Mesangial cell (primary cell): Measurements from ENCODE around the gene CCNF. TPM values are rescaled to one million over a fixed set of nuclear protein-coding genes. Genes with fewer than 3 reads are reported as not detected.

Source experiments
- total RNA-seq: library from RNA; depleted of rRNA; stranded (reverse); fragments of >200 nt; gene quantifications from 2 replicates; pipeline ENCODE4 v1.2.3, GENCODE V29; 2015

Gene CCNF, protein sequence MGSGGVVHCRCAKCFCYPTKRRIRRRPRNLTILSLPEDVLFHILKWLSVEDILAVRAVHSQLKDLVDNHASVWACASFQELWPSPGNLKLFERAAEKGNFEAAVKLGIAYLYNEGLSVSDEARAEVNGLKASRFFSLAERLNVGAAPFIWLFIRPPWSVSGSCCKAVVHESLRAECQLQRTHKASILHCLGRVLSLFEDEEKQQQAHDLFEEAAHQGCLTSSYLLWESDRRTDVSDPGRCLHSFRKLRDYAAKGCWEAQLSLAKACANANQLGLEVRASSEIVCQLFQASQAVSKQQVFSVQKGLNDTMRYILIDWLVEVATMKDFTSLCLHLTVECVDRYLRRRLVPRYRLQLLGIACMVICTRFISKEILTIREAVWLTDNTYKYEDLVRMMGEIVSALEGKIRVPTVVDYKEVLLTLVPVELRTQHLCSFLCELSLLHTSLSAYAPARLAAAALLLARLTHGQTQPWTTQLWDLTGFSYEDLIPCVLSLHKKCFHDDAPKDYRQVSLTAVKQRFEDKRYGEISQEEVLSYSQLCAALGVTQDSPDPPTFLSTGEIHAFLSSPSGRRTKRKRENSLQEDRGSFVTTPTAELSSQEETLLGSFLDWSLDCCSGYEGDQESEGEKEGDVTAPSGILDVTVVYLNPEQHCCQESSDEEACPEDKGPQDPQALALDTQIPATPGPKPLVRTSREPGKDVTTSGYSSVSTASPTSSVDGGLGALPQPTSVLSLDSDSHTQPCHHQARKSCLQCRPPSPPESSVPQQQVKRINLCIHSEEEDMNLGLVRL
- 6.6 and 63.1 TPM in 2 replicates for total RNA-seq

DNA sequence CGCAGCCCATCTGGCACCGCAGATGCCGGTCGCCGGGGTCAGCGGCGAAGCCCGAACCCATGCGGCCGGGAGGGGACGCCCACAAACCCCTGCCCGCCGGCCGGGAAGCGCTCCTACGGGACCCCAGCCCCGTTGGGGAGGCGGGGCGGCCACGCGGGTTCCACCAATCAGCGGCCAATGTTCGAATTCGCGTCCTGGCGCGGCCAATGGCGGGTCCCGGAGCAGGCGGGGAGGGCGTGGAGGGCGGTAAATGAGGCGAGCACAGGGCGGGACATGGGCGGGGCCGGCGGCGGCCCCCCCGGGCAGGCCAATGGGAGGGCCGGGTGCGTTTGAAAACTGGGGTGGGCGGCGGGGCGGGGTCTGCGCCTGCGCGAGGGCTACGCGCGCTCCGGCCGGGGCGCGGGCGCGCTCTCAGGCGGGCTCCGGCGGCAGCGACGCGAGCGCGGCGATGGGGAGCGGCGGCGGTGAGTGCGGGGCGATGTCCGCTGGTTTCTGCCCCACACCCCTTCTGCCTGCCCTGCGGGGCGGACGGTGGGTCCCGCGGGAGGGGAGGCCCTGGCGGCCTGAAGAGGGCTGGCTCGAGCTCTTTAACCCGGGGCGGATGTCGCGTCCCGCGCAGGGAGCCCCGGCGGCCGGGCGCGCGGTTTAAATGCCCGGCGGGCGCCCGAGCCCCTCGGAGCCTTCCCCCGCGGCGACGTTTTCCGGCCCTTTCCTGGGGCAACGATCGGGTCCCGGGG is at the start of gene CCNF:
TSS of gene CCNF (plus strand) at position 414 of the 737 bp plus-strand sequence. CDS start at position 449, 35 bp downstream.

DNA sequence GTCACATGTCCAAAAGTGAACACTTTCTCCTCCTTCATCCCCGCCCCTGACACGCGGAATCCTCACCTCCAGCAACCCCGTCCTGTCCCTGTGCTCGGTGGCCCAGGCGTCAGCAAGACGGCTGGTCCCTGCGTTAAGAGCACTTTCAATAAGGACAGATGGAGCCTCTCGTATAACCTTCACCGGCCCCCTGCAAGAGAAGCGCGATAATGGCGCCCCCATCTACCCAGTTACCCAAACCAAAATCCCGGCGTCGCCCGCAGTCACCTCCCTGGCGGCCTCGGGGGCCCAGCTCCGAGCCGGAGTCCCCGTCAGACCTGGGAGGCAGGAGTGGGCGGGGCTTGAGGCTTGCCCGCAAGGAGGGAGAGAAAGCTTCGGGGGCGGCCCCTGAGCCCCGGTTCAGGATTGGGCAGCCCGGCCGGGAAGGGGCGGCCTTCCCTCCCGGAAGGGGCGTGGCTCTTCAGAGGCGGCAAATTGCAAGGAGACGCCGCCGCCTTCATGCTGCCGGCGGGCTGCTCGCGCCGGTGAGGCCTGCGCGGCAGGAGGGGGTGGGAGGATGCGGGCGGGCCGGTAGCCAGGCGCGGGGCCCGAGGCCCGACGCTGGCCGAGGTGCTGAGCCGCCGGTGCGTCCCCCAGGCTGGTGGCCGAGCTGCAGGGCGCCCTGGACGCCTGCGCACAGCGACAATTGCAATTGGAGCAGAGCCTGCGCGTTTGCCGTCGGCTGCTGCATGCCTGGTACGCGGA is 30.6 kb downstream of the CCNF start, which contains the start of gene TEDC2:
TSS of gene TEDC2 (plus strand) at position 463 of the 744 bp plus-strand sequence. CDS start at position 499, 36 bp downstream.

DNA sequence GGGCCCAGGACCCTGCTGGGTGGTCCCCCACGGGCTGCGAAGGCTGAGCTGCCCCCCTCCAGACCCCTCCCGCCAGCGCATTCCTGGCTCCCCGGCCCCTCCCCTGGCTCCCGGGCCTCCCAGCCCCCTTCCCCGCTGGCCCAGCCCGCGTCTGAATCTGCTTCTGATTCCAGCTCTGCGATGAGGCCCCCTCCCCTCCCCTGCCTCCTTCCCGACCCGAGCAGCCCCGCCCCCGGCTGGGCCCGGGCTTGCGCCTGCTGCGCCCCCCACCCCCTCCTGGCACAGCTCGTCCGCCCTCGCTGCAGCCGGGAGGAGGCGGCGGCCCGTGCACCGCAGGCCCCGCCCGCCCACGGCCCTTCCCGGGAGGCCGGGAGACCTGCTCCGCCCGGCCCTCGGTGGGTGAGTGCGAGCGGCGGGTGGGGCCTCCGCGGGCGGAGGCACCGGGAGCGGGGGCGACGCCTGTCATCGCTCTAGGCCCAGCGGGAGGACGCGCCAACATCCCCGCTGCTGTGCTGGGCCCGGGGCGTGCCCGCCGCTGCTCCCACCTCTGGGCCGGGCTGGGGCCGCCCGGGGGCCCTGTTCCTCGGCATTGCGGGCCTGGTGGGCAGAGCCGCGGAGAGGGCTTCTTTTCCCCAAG is 41.9 kb downstream of the CCNF start, which contains the start of gene NTN3:
TSS of gene NTN3 (plus strand) at position 282 of the 637 bp plus-strand sequence. CDS start 405 bp downstream, outside the sequence.

DNA sequence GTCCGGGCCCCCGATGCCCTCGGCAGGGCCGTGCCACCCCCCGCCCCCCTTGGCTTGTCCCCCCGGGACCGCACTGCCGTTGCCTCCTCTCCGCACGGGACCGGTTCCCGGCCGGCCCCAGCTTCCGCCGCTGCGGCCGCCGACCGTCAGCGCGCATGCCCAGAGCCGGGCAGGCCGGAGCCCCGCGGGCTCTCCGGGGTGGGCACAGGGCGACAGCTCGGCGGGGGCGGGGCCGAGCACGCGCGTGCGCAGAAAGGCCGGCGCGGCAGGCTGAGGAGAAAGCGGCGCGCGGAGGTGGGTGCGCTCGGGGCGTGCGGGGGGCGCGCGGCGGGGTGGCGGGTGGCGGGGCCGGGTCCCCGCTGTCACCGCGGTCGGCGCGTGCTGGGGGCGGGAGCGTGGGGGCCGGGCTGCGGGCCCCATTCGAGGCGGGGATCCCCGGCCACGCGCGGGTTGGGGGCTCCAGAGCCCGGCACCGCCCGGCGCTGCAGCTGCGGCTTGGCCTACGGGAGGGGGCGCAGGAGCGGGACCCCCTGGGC is 45.7 kb downstream of the CCNF start, which contains the start of gene TBC1D24:
TSS of gene TBC1D24 (plus strand) at position 251 of the 536 bp plus-strand sequence. CDS start 21,022 bp downstream, outside the sequence.

Other genes with a start within 250 kb of the CCNF start
- 0.16 and 0.38 TPM in 2 replicates for gene CASKIN1, start 232.8 kb upstream of the CCNF start, total RNA-seq
- gene MLST8, start 224.0 kb upstream of the CCNF start, total RNA-seq, result 129 and 184 TPM in 2 replicates
- gene BRICD5, start 218.6 kb upstream of the CCNF start, total RNA-seq, result 2.1 and 3.8 TPM in 2 replicates
- 13.7 and 41.7 TPM in 2 replicates for gene PGP, start 214.6 kb upstream of the CCNF start, total RNA-seq
- gene E4F1, start 205.9 kb upstream of the CCNF start, total RNA-seq, result 28.2 and 34.0 TPM in 2 replicates
- gene DNASE1L2, start 193.0 kb upstream of the CCNF start, total RNA-seq, result 0.51 TPM in 1 of 2 replicates, not detected in the other
- gene ECI1, start 177.9 kb upstream of the CCNF start, total RNA-seq, result 53.1 and 107 TPM in 2 replicates
- 152 and 250 TPM in 2 replicates for gene RNPS1, start 161.3 kb upstream of the CCNF start, total RNA-seq
- 7.8 and 33.0 TPM in 2 replicates for gene ABCA3, start 88.7 kb upstream of the CCNF start, total RNA-seq
- gene TEDC2, start 30.7 kb downstream of the CCNF start, total RNA-seq, result 5.3 and 39.9 TPM in 2 replicates
- gene NTN3, start 41.9 kb downstream of the CCNF start, total RNA-seq, result 0.16 and 3.4 TPM in 2 replicates
- 9.8 and 10.5 TPM in 2 replicates for gene TBC1D24, start 45.7 kb downstream of the CCNF start, total RNA-seq
- 61.9 and 90.8 TPM in 2 replicates for gene ATP6V0C, start 84.5 kb downstream of the CCNF start, total RNA-seq
- gene AMDHD2, start 90.9 kb downstream of the CCNF start, total RNA-seq, result 45.9 and 46.0 TPM in 2 replicates
- gene CEMP1, start 102.0 kb downstream of the CCNF start, total RNA-seq, result not detected in 2 replicates
- gene PDPK1, start 108.6 kb downstream of the CCNF start, total RNA-seq, result 16.6 and 18.9 TPM in 2 replicates